Measurements from ENCODE around the gene DPY19L1.
"Not testable (repeated sequence)": the region's sequence is repeated elsewhere in the genome, so short reads cannot be mapped to it uniquely, and the experiment has no call there.

DPY19L1 gene

GRCh38 chr7:34984140-34984539 lies 53.1 kb downstream of the DPY19L1 start:
- DNase-seq: not testable (repeated sequence)

GRCh38 chr7:34982371-34983019 lies 54.8 kb downstream of the DPY19L1 start:
- no peak for DNase-seq

GRCh38 chr7:34979124-34979523 lies 58.2 kb downstream of the DPY19L1 start:
- DNase-seq: not testable (repeated sequence)

GRCh38 chr7:34973400-34973760 lies 63.9 kb downstream of the DPY19L1 start:
- DNase-seq: no peak

- not testable (repeated sequence) for DNase-seq
Measured at GRCh38 chr7:34972739-34973399, 64.4 kb downstream of the DPY19L1 start.

DNA sequence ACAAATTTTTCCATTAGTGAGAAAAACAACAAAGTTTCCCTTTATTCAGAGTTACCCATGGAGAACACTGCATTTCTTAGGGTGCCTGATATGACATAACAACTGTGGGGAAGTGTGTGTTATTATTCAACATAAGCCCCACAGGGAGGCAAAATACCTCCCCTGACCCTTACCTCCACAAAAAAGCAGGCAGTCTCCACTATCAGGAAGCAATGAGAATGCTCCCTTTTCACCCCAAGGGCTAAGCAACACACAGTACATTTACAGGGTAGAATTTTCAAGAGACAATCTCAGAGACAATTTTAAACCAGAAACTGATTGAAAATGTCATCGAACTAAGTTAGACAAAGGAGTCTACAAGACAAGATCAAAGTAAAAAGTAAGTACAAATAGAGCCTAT lies 69.5 kb downstream of the DPY19L1 start:
- DNase-seq: not testable (repeated sequence)

DNA sequence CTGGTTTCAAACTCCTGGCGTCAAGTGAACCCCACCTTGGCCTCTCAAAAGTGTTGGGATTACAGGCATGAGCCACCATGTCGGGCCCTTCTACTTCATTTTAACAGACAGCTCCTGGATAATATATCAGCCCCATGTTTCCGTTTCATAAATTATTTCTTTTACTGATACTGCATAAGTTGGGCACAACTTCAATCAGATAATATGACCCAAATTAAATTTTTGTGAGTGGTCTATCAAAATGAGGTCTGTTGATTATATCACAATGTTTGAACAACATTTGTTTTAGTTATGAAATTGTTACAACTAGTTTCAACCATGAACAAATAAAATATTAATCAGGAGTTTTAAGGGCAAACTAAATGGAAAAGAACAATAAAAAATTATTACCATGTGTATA lies 70.8 kb downstream of the DPY19L1 start:
- not testable (repeated sequence) for DNase-seq

- DNase-seq: no peak
Measured at GRCh38 chr7:34958021-34958420, 79.3 kb downstream of the DPY19L1 start.

DNA sequence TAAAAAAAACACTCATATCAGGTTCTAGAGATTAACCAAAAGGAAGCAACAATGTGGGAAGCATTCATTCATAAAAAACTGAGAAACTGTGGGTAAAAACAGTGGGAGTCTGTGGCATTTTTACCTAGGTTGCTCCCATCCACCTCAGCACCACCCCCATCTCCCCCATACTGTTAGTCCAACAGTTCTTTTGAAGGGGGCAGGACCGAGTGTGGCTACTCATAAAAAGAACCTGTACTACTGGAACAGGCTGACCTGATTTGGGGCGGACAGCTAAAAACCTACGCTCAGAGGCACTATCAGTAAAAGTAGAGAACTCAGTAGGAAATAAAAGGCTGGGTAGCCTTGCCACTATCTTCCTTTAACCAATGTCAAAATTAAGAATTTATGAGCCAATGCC lies 84.5 kb downstream of the DPY19L1 start:
- DNase-seq: no peak

DNA sequence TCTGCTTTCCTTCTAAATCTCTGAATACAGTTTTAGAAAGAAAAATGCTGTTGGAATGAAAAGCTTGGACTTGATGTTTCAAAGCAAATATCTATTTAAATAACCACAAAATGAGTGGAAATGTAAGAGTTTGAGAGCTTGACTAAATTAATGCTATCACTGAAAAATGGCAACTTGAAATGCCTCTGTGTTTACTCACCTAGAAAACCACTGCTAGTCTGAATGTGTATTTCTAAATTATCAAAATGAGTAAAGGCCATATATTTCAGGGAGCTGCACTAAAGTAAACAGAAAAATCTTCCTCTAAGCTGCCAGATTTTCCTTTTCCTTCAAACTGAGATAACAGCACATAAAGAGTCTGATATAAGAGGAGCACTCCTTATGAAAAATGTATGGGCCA lies 87.9 kb downstream of the DPY19L1 start:
- DNase-seq: no peak

GRCh38 chr7:34947427-34947826 lies 89.9 kb downstream of the DPY19L1 start:
- DNase-seq: not testable (repeated sequence)

- no peak for DNase-seq
Measured at GRCh38 chr7:34946486-34946885, 90.8 kb downstream of the DPY19L1 start.

GRCh38 chr7:34945894-34946477 lies 91.3 kb downstream of the DPY19L1 start:
- not testable (repeated sequence) for DNase-seq

GRCh38 chr7:34939175-34939574 lies 98.1 kb downstream of the DPY19L1 start:
- no peak for DNase-seq

DNA sequence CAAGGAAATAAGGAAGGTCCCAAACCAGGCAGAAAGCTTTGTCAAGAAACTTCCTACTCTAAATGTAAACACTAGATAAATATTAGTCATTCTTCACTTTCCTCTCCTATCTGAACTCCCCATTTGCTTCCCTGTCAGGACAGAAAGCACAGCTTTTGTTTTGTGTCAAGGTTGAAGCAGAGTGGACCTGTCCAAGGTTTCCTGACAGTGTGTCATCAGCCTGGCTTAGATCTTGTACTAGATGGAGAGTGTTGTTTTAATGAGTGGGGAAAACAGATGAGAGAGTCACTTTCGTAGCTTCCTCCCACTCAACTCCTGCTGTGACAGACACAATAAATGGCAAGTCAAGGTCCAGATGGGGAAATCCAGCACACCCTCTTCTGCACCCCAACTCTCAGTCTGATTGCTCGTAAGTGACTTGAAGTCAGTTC lies 101.5 kb downstream of the DPY19L1 start:
- DNase-seq: not testable (repeated sequence)

DNA sequence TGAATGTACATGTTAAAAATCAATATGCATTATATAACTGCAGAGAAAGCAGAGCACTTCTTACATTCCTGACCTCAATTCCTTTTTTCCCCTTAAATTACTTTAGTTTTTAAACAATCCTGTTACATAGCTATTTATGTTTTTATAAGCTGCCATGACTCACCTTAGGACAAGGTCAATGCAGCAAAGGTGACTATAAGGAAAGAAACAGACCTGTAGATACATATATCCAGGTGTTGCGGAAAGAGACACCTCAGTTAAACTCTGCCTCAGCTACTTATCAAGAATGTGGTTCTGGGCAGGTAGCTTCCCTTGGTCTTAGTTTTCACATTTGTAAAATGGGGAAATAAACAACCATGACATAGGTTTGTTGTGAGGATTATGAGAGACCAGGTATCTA lies 105.5 kb downstream of the DPY19L1 start:
- no peak for DNase-seq

GRCh38 chr7:34929783-34930182 lies 107.5 kb downstream of the DPY19L1 start:
- not testable (repeated sequence) for DNase-seq

DNA sequence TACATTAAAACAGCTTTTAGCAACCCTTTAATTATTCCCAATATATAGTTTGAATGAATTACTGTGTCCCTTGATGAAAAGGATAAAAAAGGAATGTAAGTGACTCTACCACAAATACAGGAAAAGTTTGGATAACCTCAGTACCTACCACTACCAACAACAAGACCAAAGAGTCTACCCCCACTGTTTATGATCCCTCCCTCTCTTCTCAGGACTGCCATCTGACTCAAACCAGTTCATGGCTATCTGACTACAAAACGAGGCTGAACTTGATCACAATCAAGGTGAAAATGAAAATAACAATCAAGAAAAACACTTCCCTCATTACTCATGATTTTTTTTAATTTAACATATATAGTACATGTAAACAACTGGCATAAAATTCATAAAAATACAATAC lies 108.7 kb downstream of the DPY19L1 start:
- no peak for DNase-seq

- peak; percentile 46 for DNase-seq
Measured at GRCh38 chr7:34928052-34928451, 109.2 kb downstream of the DPY19L1 start.

- DNase-seq: not testable (repeated sequence)
Measured at GRCh38 chr7:34920470-34920869, 116.8 kb downstream of the DPY19L1 start.

GRCh38 chr7:34919038-34919437 lies 118.2 kb downstream of the DPY19L1 start:
- DNase-seq: not testable (repeated sequence)

DNA sequence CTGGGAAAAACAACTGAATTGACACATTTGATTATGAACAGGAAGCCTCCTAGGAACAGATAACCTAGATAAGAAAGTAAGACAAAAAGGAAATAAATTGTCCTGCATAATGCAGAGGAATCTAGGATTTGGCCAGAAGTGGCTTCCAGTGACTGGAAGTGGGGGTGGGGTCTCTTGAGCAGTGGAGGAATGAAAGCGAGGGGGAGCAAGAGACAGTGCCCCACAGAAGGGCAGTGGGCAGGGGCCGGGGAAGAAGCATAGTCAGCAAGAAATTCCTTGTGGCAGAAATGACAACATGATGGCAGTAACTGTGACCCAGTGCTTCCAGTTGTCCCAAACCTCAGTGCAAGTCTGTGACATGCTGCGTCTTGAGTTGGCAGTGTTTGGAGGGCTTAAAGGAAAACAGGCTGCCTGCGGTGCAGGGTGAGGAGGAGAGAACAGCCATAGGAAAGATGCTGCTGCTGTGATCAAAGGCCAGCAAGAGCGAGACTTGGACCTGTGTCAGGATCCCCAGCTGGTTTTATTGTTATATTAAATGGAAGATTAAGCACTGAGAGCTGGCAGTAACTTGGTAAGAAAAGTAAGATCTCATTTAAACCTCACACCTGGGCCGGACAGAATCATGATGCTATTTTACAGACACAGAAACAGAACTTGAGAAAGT lies 119.0 kb downstream of the DPY19L1 start:
- DNase-seq: not testable (repeated sequence)

GRCh38 chr7:34917515-34917914 lies 119.8 kb downstream of the DPY19L1 start:
- DNase-seq: not testable (repeated sequence)

DNA sequence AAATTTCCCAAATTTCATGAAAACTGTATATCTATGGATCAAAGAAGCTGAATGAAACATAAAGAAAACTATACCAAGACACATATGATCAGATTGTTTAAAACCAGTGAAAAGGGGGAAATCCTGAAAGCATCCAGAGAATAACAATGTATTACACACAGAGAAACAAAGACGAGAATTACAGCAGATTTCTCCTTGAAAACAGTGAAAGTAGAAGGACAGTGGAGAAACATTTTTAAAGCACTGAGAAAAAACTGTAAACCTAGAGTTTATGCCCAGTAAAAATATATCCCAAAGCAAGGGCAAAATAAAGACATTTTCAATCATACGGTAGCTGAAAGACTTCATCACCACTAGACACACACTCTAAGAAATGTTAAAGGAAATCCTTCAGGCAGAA lies 121.0 kb downstream of the DPY19L1 start:
- DNase-seq: no peak
